Fibroblast of lung (primary cell): Measurements from ENCODE around the gene WWOX. TPM values are rescaled to one million over a fixed set of nuclear protein-coding genes. Genes with fewer than 3 reads are reported as not detected.

Experiments used
- DNase-seq, 2 donors: peaks; one replicate each; pipeline versions ENCODE4 v3.0.0 to v3.0.0-alpha.2; 2010; ENCODE audit warnings: low read depth in 2 of 2
- H2AFZ ChIP-seq: 2 replicates; pipeline ENCODE4 v1.5.1; 2012; ENCODE audit warnings: low read length, control low read depth, inconsistent platforms
- H3K27ac ChIP-seq: 2 replicates; pipeline ENCODE4 v1.5.1; 2011; ENCODE audit warnings: low read length, control low read depth; ENCODE audit not compliant: insufficient read depth
- H3K27me3 ChIP-seq: 2 replicates; pipeline ENCODE4 v1.5.1; 2011; ENCODE audit warnings: mild to moderate bottlenecking, low read length; ENCODE audit not compliant: control insufficient read depth, insufficient read depth
- H3K36me3 ChIP-seq: 2 replicates; pipeline ENCODE4 v1.5.1; 2011; ENCODE audit warnings: low read length; ENCODE audit not compliant: control insufficient read depth, insufficient read depth
- H3K4me1 ChIP-seq: 2 replicates; pipeline ENCODE4 v1.5.1; 2011; ENCODE audit warnings: low read length; ENCODE audit not compliant: control insufficient read depth, insufficient read depth; ENCODE audit errors: extremely low read depth
- H3K4me2 ChIP-seq: 2 replicates; pipeline ENCODE4 v1.5.1; 2011; ENCODE audit warnings: low read length, control low read depth; ENCODE audit not compliant: insufficient read depth; ENCODE audit errors: extremely low read depth
- H3K4me3 ChIP-seq, 4 experiments: fragments of 200-600 bp in 1 of 4; sonication (generic) in 1 of 4; replicated peaks in 1 of 4; 2 replicates each; pipeline ENCODE4 v1.5.1; 2011 to 2016; ENCODE audit warnings: low read length in 4 of 4, low read depth in 3 of 4, mild to moderate bottlenecking in 3 of 4, control low read depth in 2 of 4, inconsistent platforms in 1 of 4, mixed read lengths in 1 of 4; ENCODE audit not compliant: insufficient read depth in 1 of 4; ENCODE audit errors: control extremely low read depth in 1 of 4
- H3K79me2 ChIP-seq: 2 replicates; pipeline ENCODE4 v1.5.1; 2012; ENCODE audit warnings: mild to moderate bottlenecking, low read length, inconsistent platforms; ENCODE audit not compliant: control insufficient read depth, insufficient read depth
- H3K9ac ChIP-seq: 2 replicates; pipeline ENCODE4 v1.5.1; 2011; ENCODE audit warnings: mild to moderate bottlenecking, low read length, control low read depth; ENCODE audit not compliant: insufficient read depth
- H3K9me3 ChIP-seq: 2 replicates; pipeline ENCODE4 v1.5.1; 2012; ENCODE audit warnings: low read depth, low read length; ENCODE audit not compliant: control insufficient read depth, insufficient read depth
- H4K20me1 ChIP-seq: 2 replicates; pipeline ENCODE4 v1.5.1; 2011; ENCODE audit warnings: low read length; ENCODE audit not compliant: control insufficient read depth, insufficient read depth; ENCODE audit errors: extremely low read depth
- CTCF ChIP-seq, 2 donors: IDR thresholded peaks in 1 of 2; conservative IDR thresholded peaks in 1 of 2; 1 replicate in 1 of 2; 2 replicates in 1 of 2; pipeline ENCODE4 v1.5.1; 2011 to 2012; ENCODE audit warnings: low read length in 2 of 2, control low read depth in 1 of 2, inconsistent platforms in 1 of 2, low read depth in 1 of 2, mild to moderate bottlenecking in 1 of 2
- EZH2 ChIP-seq: IDR thresholded peaks from 2 replicates; pipeline ENCODE4 v1.5.1; 2012; ENCODE audit warnings: low read length, control low read depth, mild to moderate bottlenecking; ENCODE audit errors: missing control alignments
- polyA plus RNA-seq, 2 donors: library from polyadenylated mRNA; depleted of rRNA in 1 of 2; stranded (reverse) in 1 of 2; unstranded in 1 of 2; fragments of >200 nt; gene quantifications; 2 replicates each; pipeline ENCODE4 v1.2.1, GENCODE V29; 2011 to 2012; ENCODE audit warnings: missing spikeins in 1 of 2
- total RNA-seq: library from RNA; depleted of rRNA; stranded (reverse); fragments of >200 nt; gene quantifications from 2 replicates; pipeline ENCODE4 v1.2.1, GENCODE V29; 2014

WWOX gene
- total and polyA plus RNA-seq, 2 donors (not counting 1 experiment from before 2014, with no cell fraction given): 5.6 to 16.3 TPM

- Histone ChIP-seq H3K27ac (no peak overlapping the region), H2AFZ (no peak overlapping the region), H3K9me3 (no peaks in the 10 kb centered on the region), H3K4me2 (no peak overlapping the region), H3K79me2 (no peaks in the 10 kb centered on the region), H4K20me1 (no peaks in the 10 kb centered on the region), H3K4me3 (no peak overlapping the region), H3K36me3 (no peaks in the 10 kb centered on the region), H3K27me3 (no peaks in the 10 kb centered on the region), H3K9ac (no peak overlapping the region), H3K4me1 (no peaks in the 10 kb centered on the region)
- TF ChIP-seq CTCF (conservative IDR thresholded peaks at IDR 0.05 in 1 of 2, IDR thresholded peaks at IDR 0.05 in 1 of 2; ENCODE audit: low read depth in 1 of 2, low read length in 2 of 2) (no peak), EZH2 (no peak)
- DNase-seq: no peak
These were observed 801.5 kb downstream of the WWOX start for GRCh38 chr16:78900966-78901365.

DNA sequence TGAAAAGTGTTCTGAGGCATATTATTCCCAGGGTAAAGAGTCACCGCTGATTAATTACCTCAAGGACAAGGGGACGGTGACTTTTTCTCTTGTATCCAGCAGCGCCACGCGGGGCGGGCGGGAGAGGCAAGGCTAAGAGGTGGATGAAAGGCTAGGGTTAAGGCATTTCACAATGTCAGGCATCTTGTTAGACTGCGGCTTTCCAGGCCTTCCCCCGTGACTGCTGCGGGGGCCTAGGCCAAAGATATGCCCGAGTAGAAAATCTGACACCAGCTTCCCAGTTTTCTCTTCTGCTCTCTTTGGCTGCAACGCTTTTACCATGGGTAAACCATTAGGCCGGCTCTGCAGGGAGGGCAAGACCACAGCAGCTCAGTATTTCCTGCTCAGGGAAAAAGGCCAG is 802.9 kb downstream of the WWOX start:
- no peak overlapping the region for H2AFZ ChIP-seq
- H3K79me2 ChIP-seq: no peaks in the 10 kb centered on the region
- H3K27ac ChIP-seq: no peak overlapping the region
- H3K9ac ChIP-seq: no peak overlapping the region
- TF ChIP-seq EZH2: no peak
- TF ChIP-seq CTCF (conservative IDR thresholded peaks at IDR 0.05 in 1 of 2, IDR thresholded peaks at IDR 0.05 in 1 of 2; ENCODE audit: low read depth in 1 of 2, low read length in 2 of 2): no peak
- no peaks in the 10 kb centered on the region for H3K9me3 ChIP-seq
- no peak overlapping the region for H3K4me3 ChIP-seq
- no peaks in the 10 kb centered on the region for H3K27me3 ChIP-seq
- no peaks in the 10 kb centered on the region for H3K36me3 ChIP-seq
- no peaks in the 10 kb centered on the region for H3K4me1 ChIP-seq
- H4K20me1 ChIP-seq: no peaks in the 10 kb centered on the region
- no peak for DNase-seq
- H3K4me2 ChIP-seq: no peak overlapping the region

DNA sequence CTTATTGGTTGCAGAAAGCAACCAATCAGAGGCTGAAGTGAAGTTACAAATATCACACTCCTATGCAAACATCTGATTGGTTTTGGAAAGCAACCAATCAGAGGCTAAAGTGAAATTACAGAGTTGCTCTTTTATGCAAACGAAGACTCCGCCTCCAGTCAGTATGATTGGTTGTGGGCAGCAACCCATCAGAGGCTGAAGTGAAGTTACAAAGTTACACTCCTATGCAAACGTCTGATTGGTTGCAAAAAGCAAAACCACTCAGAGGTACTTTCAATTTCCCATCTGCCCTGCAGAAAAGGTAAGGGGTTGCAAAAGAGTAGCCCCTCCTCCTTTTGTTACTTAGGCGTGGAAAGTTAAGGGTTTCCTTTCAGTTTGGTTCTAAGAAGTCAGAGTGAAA is 803.8 kb downstream of the WWOX start:
- Histone ChIP-seq H3K4me2 (no peak overlapping the region), H2AFZ (no peak overlapping the region), H3K79me2 (no peaks in the 10 kb centered on the region), H3K9ac (no peak overlapping the region), H3K4me3 (no peak overlapping the region), H3K9me3 (no peaks in the 10 kb centered on the region), H3K27me3 (no peaks in the 10 kb centered on the region), H3K36me3 (no peaks in the 10 kb centered on the region), H3K4me1 (no peaks in the 10 kb centered on the region), H4K20me1 (no peaks in the 10 kb centered on the region), H3K27ac (no peak overlapping the region)
- DNase-seq: no peak
- TF ChIP-seq CTCF (conservative IDR thresholded peaks at IDR 0.05 in 1 of 2, IDR thresholded peaks at IDR 0.05 in 1 of 2; ENCODE audit: low read depth in 1 of 2, low read length in 2 of 2) (no peak), EZH2 (no peak)
